H9 (cell line): ENCODE measurements around the gene HLA-DQB1. TPM values are rescaled to one million over a fixed set of nuclear protein-coding genes. Genes with fewer than 3 reads are reported as not detected.

Experiments
- DNase-seq: peaks from one replicate; pipeline ENCODE4 v3.0.0-alpha.2; 2017
- H2AFZ ChIP-seq: one replicate; pipeline ENCODE4 v1.6.1; 2013; ENCODE audit warnings: mild to moderate bottlenecking, low read length, control low read depth, moderate library complexity
- H2AK5ac ChIP-seq: 2 replicates; pipeline ENCODE4 v1.6.1; 2013; ENCODE audit warnings: low read length, control low read depth, mixed read lengths; ENCODE audit not compliant: insufficient read length
- H2BK120ac ChIP-seq: one replicate; pipeline ENCODE4 v1.6.1; 2013; ENCODE audit warnings: low read depth, mild to moderate bottlenecking, low read length, control low read depth, inconsistent platforms; ENCODE audit not compliant: poor library complexity, severe bottlenecking
- H2BK12ac ChIP-seq: 2 replicates; pipeline ENCODE4 v1.6.1; 2013; ENCODE audit warnings: low read length, control low read depth, mixed read lengths, low read depth; ENCODE audit not compliant: insufficient read length
- H2BK15ac ChIP-seq: 2 replicates; pipeline ENCODE4 v1.6.1; 2013; ENCODE audit warnings: low read depth, low read length, control low read depth
- H2BK20ac ChIP-seq: one replicate; pipeline ENCODE4 v1.6.1; 2013; ENCODE audit warnings: low read depth, mild to moderate bottlenecking, low read length, control low read depth, inconsistent platforms; ENCODE audit not compliant: poor library complexity, severe bottlenecking
- H2BK5ac ChIP-seq: 2 replicates; pipeline ENCODE4 v1.6.1; 2013; ENCODE audit warnings: low read length, control low read depth, mixed read lengths; ENCODE audit not compliant: insufficient read length
- H3K14ac ChIP-seq: 2 replicates; pipeline ENCODE4 v1.6.1; 2013; ENCODE audit warnings: low read length, control low read depth; ENCODE audit not compliant: insufficient read depth
- H3K18ac ChIP-seq: 2 replicates; pipeline ENCODE4 v1.6.1; 2013; ENCODE audit warnings: low read depth, mild to moderate bottlenecking, mixed read lengths, low read length, control low read depth; ENCODE audit not compliant: insufficient read length
- H3K23ac ChIP-seq: 2 replicates; pipeline ENCODE4 v1.6.1; 2013; ENCODE audit warnings: low read length, control low read depth, mixed read lengths, low read depth; ENCODE audit not compliant: insufficient read length
- H3K23me2 ChIP-seq: 2 replicates; pipeline ENCODE4 v1.6.1; 2013; ENCODE audit warnings: low read depth, mild to moderate bottlenecking, mixed read lengths, low read length, control low read depth; ENCODE audit not compliant: insufficient read length, poor library complexity, severe bottlenecking
- H3K27ac ChIP-seq: 2 replicates; pipeline ENCODE4 v1.5.1; 2013; ENCODE audit warnings: low read length, control low read depth, mixed read lengths, low read depth; ENCODE audit not compliant: insufficient read length
- H3K27me3 ChIP-seq: 2 replicates; pipeline ENCODE4 v1.6.1; 2013; ENCODE audit warnings: low read length, control low read depth, inconsistent platforms; ENCODE audit not compliant: insufficient read depth
- H3K4ac ChIP-seq: 2 replicates; pipeline ENCODE4 v1.6.1; 2013; ENCODE audit warnings: low read depth, mild to moderate bottlenecking, control low read depth, inconsistent platforms, low read length, moderate library complexity
- H3K4me1 ChIP-seq: 2 replicates; pipeline ENCODE4 v1.6.1; 2013; ENCODE audit warnings: low read length, control low read depth, inconsistent platforms; ENCODE audit not compliant: insufficient read depth
- H3K4me2 ChIP-seq: 2 replicates; pipeline ENCODE4 v1.6.1; 2013; ENCODE audit warnings: low read length, control low read depth, mixed read lengths; ENCODE audit not compliant: insufficient read length, insufficient read depth
- H3K56ac ChIP-seq: 2 replicates; pipeline ENCODE4 v1.6.1; 2013; ENCODE audit warnings: low read depth, mild to moderate bottlenecking, mixed read lengths, low read length, control low read depth; ENCODE audit not compliant: insufficient read length
- H3K79me1 ChIP-seq: 2 replicates; pipeline ENCODE4 v1.6.1; 2013; ENCODE audit warnings: low read depth, mild to moderate bottlenecking, moderate library complexity, low read length, control low read depth, inconsistent platforms; ENCODE audit not compliant: insufficient read depth, poor library complexity, severe bottlenecking
- H3K79me2 ChIP-seq: 2 replicates; pipeline ENCODE4 v1.6.1; 2013; ENCODE audit warnings: low read length, control low read depth, inconsistent platforms; ENCODE audit not compliant: insufficient read depth
- H3K9ac ChIP-seq: 2 replicates; pipeline ENCODE4 v1.6.1; 2013; ENCODE audit warnings: low read length, control low read depth, mixed read lengths; ENCODE audit not compliant: insufficient read length; ENCODE audit errors: extremely low read depth
- H3K9me3 ChIP-seq: one replicate; pipeline ENCODE4 v1.6.1; 2013; ENCODE audit warnings: low read depth, low read length, inconsistent platforms; ENCODE audit not compliant: control insufficient read depth
- H3T11ph ChIP-seq: one replicate; pipeline ENCODE4 v1.6.1; 2013; ENCODE audit warnings: mild to moderate bottlenecking, low read length, control low read depth, inconsistent platforms
- H4K20me1 ChIP-seq: one replicate; pipeline ENCODE4 v1.6.1; 2013; ENCODE audit not compliant: control insufficient read depth, insufficient read length, insufficient read depth
- H4K5ac ChIP-seq: 2 replicates; pipeline ENCODE4 v1.6.1; 2013; ENCODE audit warnings: low read depth, mild to moderate bottlenecking, mixed read lengths, low read length, control low read depth; ENCODE audit not compliant: insufficient read length
- H4K8ac ChIP-seq: replicated peaks from 2 replicates; pipeline ENCODE4 v1.6.1; 2013; ENCODE audit warnings: low read length, control low read depth, mixed read lengths, low read depth; ENCODE audit not compliant: insufficient read length
- H4K91ac ChIP-seq: 2 replicates; pipeline ENCODE4 v1.6.1; 2013; ENCODE audit warnings: low read depth, mild to moderate bottlenecking, moderate library complexity, mixed read lengths, low read length, control low read depth; ENCODE audit not compliant: insufficient read length
- H3K27ac Mint-ChIP-seq, 3 experiments: 2 replicates in 2 of 3; 3 replicates in 1 of 3; pipeline ENCODE4 v1.8.0; 2020 to 2021; ENCODE audit warnings: mixed read lengths in 3 of 3, mild to moderate bottlenecking in 1 of 3, moderate library complexity in 1 of 3
- H3K27me3 Mint-ChIP-seq: 2 replicates; pipeline ENCODE4 v1.8.0; 2021; ENCODE audit warnings: low read depth, mild to moderate bottlenecking, moderate library complexity, mixed read lengths
- H3K36me3 Mint-ChIP-seq, 3 experiments: 2 replicates in 2 of 3; 3 replicates in 1 of 3; pipeline ENCODE4 v1.8.0; 2020 to 2021; ENCODE audit warnings: low read depth in 3 of 3, mixed read lengths in 3 of 3; ENCODE audit not compliant: insufficient read depth in 1 of 3
- H3K4me1 Mint-ChIP-seq, 2 experiments: 2 replicates each; pipeline ENCODE4 v1.8.0; 2020; ENCODE audit warnings: mixed read lengths in 2 of 2
- H3K4me3 Mint-ChIP-seq, 2 experiments: 2 replicates in 1 of 2; 3 replicates in 1 of 2; pipeline ENCODE4 v1.8.0; 2020 to 2021; ENCODE audit warnings: mild to moderate bottlenecking in 2 of 2, mixed read lengths in 2 of 2, moderate library complexity in 1 of 2
- H3K9me3 Mint-ChIP-seq, 2 experiments: 2 replicates in 1 of 2; 3 replicates in 1 of 2; pipeline ENCODE4 v1.8.0; 2020; ENCODE audit warnings: mild to moderate bottlenecking in 2 of 2, mixed read lengths in 2 of 2, moderate library complexity in 1 of 2
- CTCF ChIP-seq: fragments of 200-600 bp; sonication (generic); conservative IDR thresholded peaks from 3 replicates; pipeline ENCODE4 v1.8.0; 2021; ENCODE audit warnings: antibody characterized with exemption, mild to moderate bottlenecking
- WGBS: extraction: QIAGEN DNeasy Blood & Tissue Kit; methylation state at CpG from one replicate; pipeline ENCODE4 v1.1.7; 2013; ENCODE audit warnings: missing lambda C conversion rate, low lambda C conversion rate, mixed read lengths; ENCODE audit not compliant: insufficient read length; ENCODE audit errors: extremely low coverage; 5-methylcytosine and 5-hydroxymethylcytosine counted together
- total RNA-seq: library from RNA; stranded (reverse); gene quantifications from 2 replicates; pipeline ENCODE4 v1.2.1, GENCODE V29; 2021

The HLA-DQB1 gene
- total RNA-seq, 1 experiment from 2014 or later = 41.0 TPM

- H2BK15ac ChIP-seq = no peak overlapping the region
- H3K4me2 ChIP-seq = no peak overlapping the region
- H2AFZ ChIP-seq = no peak overlapping the region
- no peak overlapping the region for H3K9ac ChIP-seq
- H2AK5ac ChIP-seq = no peak overlapping the region
- H3K4me3 Mint-ChIP-seq = no peak overlapping the region
- H4K5ac ChIP-seq = no peak overlapping the region
- no peaks in the 10 kb centered on the region for H3K27me3 ChIP-seq
- H2BK120ac ChIP-seq = no peak overlapping the region
- no peaks in the 10 kb centered on the region for H3K9me3 Mint-ChIP-seq
- H4K91ac ChIP-seq = no peak overlapping the region
- H3K36me3 Mint-ChIP-seq = no peaks in the 10 kb centered on the region
- DNase-seq = no peak
- H3K79me1 ChIP-seq = no peaks in the 10 kb centered on the region
- no peak overlapping the region for H3T11ph ChIP-seq
- TF ChIP-seq CTCF = no peak
- no peaks in the 10 kb centered on the region for H3K23me2 ChIP-seq
- no CpG with 5 or more reads among the region's 9 CpGs for WGBS
- H3K27ac Mint-ChIP-seq = 0 out of 7 replicates have a peak overlapping the region, but pooled peaks of 1 of the 3 experiments have one; percentile 31
- no peaks in the 10 kb centered on the region for H3K27me3 Mint-ChIP-seq
- H3K9me3 ChIP-seq = no peaks in the 10 kb centered on the region
- no peaks in the 10 kb centered on the region; the same call in 1 of the 2 replicates for H3K4me1 ChIP-seq
- H3K14ac ChIP-seq = no peak overlapping the region
- no peak overlapping the region for H2BK12ac ChIP-seq
- H4K8ac ChIP-seq = no peak overlapping the region
- no peak overlapping the region for H3K27ac ChIP-seq
- H2BK20ac ChIP-seq = no peak overlapping the region
- H3K79me2 ChIP-seq = no peaks in the 10 kb centered on the region
- H3K23ac ChIP-seq = no peak overlapping the region
- H4K20me1 ChIP-seq = no peaks in the 10 kb centered on the region
- H3K4ac ChIP-seq = no peak overlapping the region
- H3K4me1 Mint-ChIP-seq = peaks cover 25% of the 10 kb centered on the region in 2 experiments
- H3K18ac ChIP-seq = no peak overlapping the region
- H3K56ac ChIP-seq = no peak overlapping the region
- no peak overlapping the region for H2BK5ac ChIP-seq
These were observed 27.8 kb downstream of the HLA-DQB1 start for GRCh38 chr6:32638532-32639219.
